IMR-90 (cell line): ENCODE measurements around the gene LRRC3C. TPM values are rescaled to one million over a fixed set of nuclear protein-coding genes. Genes with fewer than 3 reads are reported as not detected.

Experiments used
- ATAC-seq: fragments of 200-7000 bp; cut with Tn5 transposase; 2 replicates; pipeline ENCODE4 v1.9.1; 2020; ENCODE audit warnings: low read depth, mild to moderate bottlenecking, moderate library complexity
- BruUV-seq: library from RNA; stranded (reverse); fragments of 400-500 nt; replicated peaks from 2 replicates; lab custom pipeline; 2021; lab: Mats Ljungman, UMichigan
- CTCF ChIA-PET: fragments of 300-600 bp; formaldehyde crosslinking; extraction: SDS; loops from one replicate; lab custom pipeline; 2021; ENCODE audit warnings: antibody characterized with exemption; lab: Yijun Ruan, JAX
- POLR2A ChIA-PET: fragments of 300-600 bp; sonication (Branson Sonifier 250); formaldehyde crosslinking; loops from one replicate; lab custom pipeline; 2022; ENCODE audit warnings: antibody characterized with exemption; ENCODE audit not compliant: unreplicated experiment; lab: Charles Lee
- DNase-seq: peaks from one replicate; pipeline ENCODE4 v3.0.0; 2013
- H2AFZ ChIP-seq: replicated peaks from 2 replicates; pipeline ENCODE3; 2013; ENCODE audit warnings: low read length, mild to moderate bottlenecking; ENCODE audit not compliant: poor library complexity
- H2AK5ac ChIP-seq: 2 replicates; pipeline ENCODE4 v1.6.1; 2013; ENCODE audit warnings: low read depth, low read length, inconsistent platforms
- H2AK9ac ChIP-seq: replicated peaks from 2 replicates; pipeline ENCODE3; 2013; ENCODE audit warnings: mild to moderate bottlenecking, low read depth, low read length, moderate library complexity; ENCODE audit not compliant: poor library complexity
- H2BK120ac ChIP-seq: 2 replicates; pipeline ENCODE4 v1.6.1; 2013; ENCODE audit warnings: low read depth, low read length, inconsistent platforms
- H2BK15ac ChIP-seq: 3 replicates; pipeline ENCODE4 v1.6.1; 2013; ENCODE audit warnings: low read depth, low read length, inconsistent platforms
- H2BK20ac ChIP-seq: 2 replicates; pipeline ENCODE4 v1.6.1; 2013; ENCODE audit warnings: low read depth, mild to moderate bottlenecking, inconsistent platforms, low read length, moderate library complexity
- H2BK5ac ChIP-seq: 2 replicates; pipeline ENCODE4 v1.6.1; 2013; ENCODE audit warnings: mild to moderate bottlenecking, low read depth, low read length, inconsistent platforms; ENCODE audit not compliant: poor library complexity, severe bottlenecking
- H3K14ac ChIP-seq: replicated peaks from 2 replicates; pipeline ENCODE4 v1.6.1; 2013; ENCODE audit warnings: low read depth, low read length, inconsistent platforms
- H3K18ac ChIP-seq: 2 replicates; pipeline ENCODE4 v1.6.1; 2013; ENCODE audit warnings: low read depth, low read length, control low read depth
- H3K23ac ChIP-seq: 2 replicates; pipeline ENCODE4 v1.6.1; 2013; ENCODE audit warnings: low read depth, low read length, inconsistent platforms
- H3K27ac ChIP-seq: 2 replicates; pipeline ENCODE4 v1.5.1; 2013; ENCODE audit warnings: mild to moderate bottlenecking, control low read depth, low read length; ENCODE audit not compliant: insufficient read depth
- H3K27me3 ChIP-seq: 2 replicates; pipeline ENCODE4 v1.6.1; 2013; ENCODE audit warnings: low read length; ENCODE audit not compliant: control insufficient read depth, insufficient read depth
- H3K36me3 ChIP-seq: 2 replicates; pipeline ENCODE4 v1.6.1; 2013; ENCODE audit warnings: low read length, mixed read lengths; ENCODE audit not compliant: control insufficient read depth, insufficient read depth
- H3K4ac ChIP-seq: 2 replicates; pipeline ENCODE4 v1.6.1; 2013; ENCODE audit warnings: low read depth, low read length, inconsistent platforms
- H3K4me1 ChIP-seq: 2 replicates; pipeline ENCODE4 v1.6.1; 2013; ENCODE audit warnings: low read length, mixed read lengths; ENCODE audit not compliant: control insufficient read depth, insufficient read depth
- H3K4me2 ChIP-seq: 2 replicates; pipeline ENCODE4 v1.6.1; 2013; ENCODE audit warnings: low read depth, mild to moderate bottlenecking, control low read depth, low read length, moderate library complexity
- H3K4me3 ChIP-seq: 2 replicates; pipeline ENCODE4 v1.5.1; 2013; ENCODE audit warnings: low read depth, mild to moderate bottlenecking, control low read depth, low read length, moderate library complexity; ENCODE audit not compliant: insufficient read depth
- H3K56ac ChIP-seq: 2 replicates; pipeline ENCODE4 v1.6.1; 2013; ENCODE audit warnings: low read length, inconsistent platforms; ENCODE audit not compliant: insufficient read depth; ENCODE audit errors: extremely low read depth
- H3K79me1 ChIP-seq, 2 experiments: 2 replicates each; pipeline ENCODE4 v1.6.1; 2013; ENCODE audit warnings: low read length in 2 of 2, inconsistent platforms in 1 of 2, low read depth in 1 of 2
- H3K9ac ChIP-seq: 2 replicates; pipeline ENCODE4 v1.6.1; 2013; ENCODE audit warnings: low read depth, low read length, control low read depth
- H3K9me1 ChIP-seq: 2 replicates; pipeline ENCODE4 v1.6.1; 2013; ENCODE audit warnings: low read length, inconsistent platforms; ENCODE audit not compliant: insufficient read depth
- H3K9me3 ChIP-seq: 2 replicates; pipeline ENCODE4 v1.6.1; 2013; ENCODE audit warnings: low read length; ENCODE audit not compliant: control insufficient read depth, insufficient read depth
- H4K20me1 ChIP-seq: 2 replicates; pipeline ENCODE4 v1.6.1; 2013; ENCODE audit warnings: low read length, inconsistent platforms; ENCODE audit not compliant: insufficient read depth
- H4K5ac ChIP-seq: 2 replicates; pipeline ENCODE4 v1.6.1; 2013; ENCODE audit warnings: mild to moderate bottlenecking, low read depth, low read length, control low read depth
- H4K8ac ChIP-seq, 2 experiments: 2 replicates each; pipeline ENCODE4 v1.6.1; 2013; ENCODE audit warnings: low read depth in 2 of 2, low read length in 2 of 2, control low read depth in 1 of 2, inconsistent platforms in 1 of 2
- H4K91ac ChIP-seq: 2 replicates; pipeline ENCODE4 v1.6.1; 2013; ENCODE audit warnings: low read depth, low read length, inconsistent platforms; ENCODE audit not compliant: insufficient read depth
- BHLHE40 ChIP-seq: fragments of 150-350 bp; IDR thresholded peaks from 2 replicates; pipeline ENCODE4 v1.6.1; 2016; ENCODE audit warnings: mild to moderate bottlenecking, low read depth, low read length
- CEBPB ChIP-seq: IDR thresholded peaks from 2 replicates; pipeline ENCODE4 v1.6.1; 2012; ENCODE audit warnings: low read depth, low read length, improper control_type of control experiment
- CHD1 ChIP-seq: IDR thresholded peaks from 2 replicates; pipeline ENCODE4 v1.6.1; 2012; ENCODE audit warnings: low read depth, low read length, improper control_type of control experiment
- FOS ChIP-seq: fragments of 150-350 bp; IDR thresholded peaks from 2 replicates; pipeline ENCODE4 v1.6.1; 2016; ENCODE audit warnings: low read depth, low read length
- MAFK ChIP-seq: IDR thresholded peaks from 2 replicates; pipeline ENCODE4 v1.6.1; 2012; ENCODE audit warnings: low read depth, low read length, improper control_type of control experiment
- MAZ ChIP-seq: IDR thresholded peaks from 2 replicates; pipeline ENCODE4 v1.6.1; 2012; ENCODE audit warnings: low read depth, mild to moderate bottlenecking, low read length, improper control_type of control experiment, moderate library complexity, borderline replicate concordance
- MXI1 ChIP-seq: IDR thresholded peaks from 2 replicates; pipeline ENCODE4 v1.6.1; 2012; ENCODE audit warnings: low read depth, mild to moderate bottlenecking, low read length, moderate library complexity, borderline replicate concordance
- NFE2L2 ChIP-seq: fragments of 150-350 bp; IDR thresholded peaks from 2 replicates; pipeline ENCODE4 v1.6.1; 2016; ENCODE audit warnings: low read depth, mild to moderate bottlenecking, low read length
- POLR2A ChIP-seq: IDR thresholded peaks from 2 replicates; pipeline ENCODE4 v1.6.1; 2012; ENCODE audit warnings: mild to moderate bottlenecking, low read depth, low read length
- RAD21 ChIP-seq: IDR thresholded peaks from 2 replicates; pipeline ENCODE4 v1.6.1; 2012; ENCODE audit warnings: low read length, improper control_type of control experiment
- RCOR1 ChIP-seq: IDR thresholded peaks from 2 replicates; pipeline ENCODE4 v1.6.1; 2012; ENCODE audit warnings: mild to moderate bottlenecking, low read length, improper control_type of control experiment; ENCODE audit not compliant: insufficient replicate concordance
- RFX5 ChIP-seq: IDR thresholded peaks from 2 replicates; pipeline ENCODE4 v1.8.0; 2012; ENCODE audit warnings: low read depth, mild to moderate bottlenecking, low read length, moderate library complexity
- SMC3 ChIP-seq: fragments of 150-350 bp; IDR thresholded peaks from 2 replicates; pipeline ENCODE4 v1.6.1; 2016; ENCODE audit warnings: low read depth, mild to moderate bottlenecking, antibody characterized with exemption, low read length, moderate library complexity
- WGBS, 2 experiments: methylation state at CpG; one replicate each; pipeline versions ENCODE4 v1.1.5 to v1.1.7; 2013; ENCODE audit warnings: missing lambda C conversion rate in 2 of 2; ENCODE audit not compliant: insufficient read length in 1 of 2; ENCODE audit errors: extremely low coverage in 2 of 2; 5-methylcytosine and 5-hydroxymethylcytosine counted together
- dilution Hi-C: fragments of 300-500 bp; cut with HindIII; formaldehyde crosslinking; loops from one replicate; pipeline ENCODE4 v1.14.3; 2018; ENCODE audit warnings: low sequenced_read_pairs; ENCODE audit not compliant: unreplicated experiment
- in situ Hi-C: fragments of 300-500 bp; cut with MboI; formaldehyde crosslinking; loops from 3 replicates; pipeline ENCODE4 v1.14.3; 2019; ENCODE audit warnings: low sequenced_read_pairs, inconsistent platforms, mixed read lengths
- intact Hi-C: fragments of 100-400 bp; cut with micrococcal nuclease; formaldehyde crosslinking; loops from 2 replicates; pipeline ENCODE4 v1.10.0; 2022
- polyA plus RNA-seq, 3 experiments: library from polyadenylated mRNA; depleted of rRNA; stranded (reverse); fragments of >200 nt; gene quantifications; 2 replicates each; pipeline ENCODE4 v1.2.3, GENCODE V29; 2012; ENCODE audit warnings: low replicate concordance in 1 of 3
- total RNA-seq: library from RNA; depleted of rRNA; stranded (reverse); fragments of >200 nt; gene quantifications from 2 replicates; pipeline ENCODE4 v1.2.3, GENCODE V29; 2012
- TF ChIP-seq, protein P1 (sequence below): fragments of 150-350 bp; IDR thresholded peaks from 2 replicates; pipeline ENCODE4 v1.6.1; 2016; ENCODE audit warnings: low read depth, mild to moderate bottlenecking, low read length, moderate library complexity, borderline replicate concordance
- TF ChIP-seq, protein P2 (sequence below): fragments of 150-350 bp; IDR thresholded peaks from 2 replicates; pipeline ENCODE4 v1.6.1; 2017; ENCODE audit warnings: mild to moderate bottlenecking, antibody characterized with exemption, low read length, low read depth
- TF ChIP-seq, protein P3 (sequence below): conservative IDR thresholded peaks from 2 replicates; pipeline ENCODE4 v1.5.1; 2012; ENCODE audit warnings: mild to moderate bottlenecking, low read depth, low read length, improper control_type of control experiment

Gene LRRC3C
- total and polyA plus RNA-seq, 2 of the 4 experiments (the other 2 are of a cell fraction), result not detected

DNA sequence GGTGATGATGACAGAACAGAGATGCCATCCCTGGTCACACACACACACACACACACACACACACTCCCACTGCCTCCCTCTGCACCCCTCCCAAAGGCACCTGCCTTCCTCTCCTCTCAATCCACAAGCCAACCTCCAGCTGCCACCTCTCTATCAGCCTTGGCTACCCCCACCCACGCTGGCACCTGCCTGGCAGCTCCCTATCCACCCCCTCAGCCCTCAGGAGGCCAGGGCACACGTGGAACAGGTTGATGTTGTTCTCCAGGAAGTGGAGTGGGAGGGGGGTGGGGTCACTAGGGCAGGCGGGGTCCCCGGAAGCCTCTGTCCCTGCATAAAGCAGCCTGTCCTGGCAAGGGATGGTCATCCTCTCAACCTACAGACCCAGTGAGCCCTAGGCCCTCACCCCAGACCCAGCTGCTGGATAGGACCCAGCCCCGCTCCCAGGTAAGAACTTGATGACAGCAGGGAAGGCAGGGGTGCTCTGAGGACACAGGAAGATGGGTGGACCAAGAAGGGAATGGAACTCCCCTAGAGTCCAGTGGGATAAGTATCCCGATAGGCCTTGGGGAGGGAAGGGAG, 35.2 kb downstream of the LRRC3C start, which contains the start of gene GSDMA:
TSS of gene GSDMA (plus strand) at position 363 of the 579 bp plus-strand sequence. CDS start 2,684 bp downstream, outside the sequence.
- Histone ChIP-seq H3K27ac (no peak within 1 kb of the TSS), H3K36me3 (no peaks in the 10 kb centered on the region), H3K9me3 (no peaks in the 10 kb centered on the region), H3K14ac (no peak within 1 kb of the TSS), H3K27me3 (peaks cover 29% of the 10 kb centered on the region), H3K9me1 (no peaks in the 10 kb centered on the region), H2BK20ac (no peak within 1 kb of the TSS), H2AK9ac (no peak within 1 kb of the TSS), H3K4me3 (no peak within 1 kb of the TSS), H2AK5ac (no peak within 1 kb of the TSS), H3K9ac (no peak within 1 kb of the TSS), H3K4me2 (no peak within 1 kb of the TSS), H4K20me1 (no peaks in the 10 kb centered on the region), H3K79me1 (no peaks in the 10 kb centered on the region), H2BK15ac (no peak within 1 kb of the TSS), H4K5ac (no peak within 1 kb of the TSS), H3K4ac (no peak within 1 kb of the TSS), H2BK5ac (no peak within 1 kb of the TSS), H2BK120ac (no peak within 1 kb of the TSS), H4K8ac (no peak within 1 kb of the TSS), H3K56ac (no peak within 1 kb of the TSS), H3K4me1 (no peaks in the 10 kb centered on the region), H4K91ac (no peak within 1 kb of the TSS), H2AFZ (no peak within 1 kb of the TSS), H3K18ac (no peak within 1 kb of the TSS), H3K23ac (no peak within 1 kb of the TSS)
- POLR2A ChIA-PET, result no interaction called here
- intact Hi-C loops (no loop called here), dilution Hi-C loops (no loop called here), in situ Hi-C loops (no loop called here)
- CTCF ChIA-PET, result interaction anchor here (1.5 kb wide), 1 partner anchor 18 kb away, joined by 7 read pairs; the partner anchor contains the start of gene PSMD3
- DNase-seq (no peak), ATAC-seq (no peak)
- no TSS peak for BruUV-seq
- WGBS, 2 experiments, result no CpG with 5 or more reads among the region's 6 CpGs
- TF ChIP-seq CHD1 (no peak), MAFK (no peak), RAD21 (no peak), BHLHE40 (no peak), MAZ (no peak), MXI1 (no peak), RFX5 (no peak), FOS (no peak), RCOR1 (no peak), SMC3 (no peak), POLR2A (no peak), NFE2L2 (no peak), CEBPB (no peak)
- TF ChIP-seq, protein P1, sequence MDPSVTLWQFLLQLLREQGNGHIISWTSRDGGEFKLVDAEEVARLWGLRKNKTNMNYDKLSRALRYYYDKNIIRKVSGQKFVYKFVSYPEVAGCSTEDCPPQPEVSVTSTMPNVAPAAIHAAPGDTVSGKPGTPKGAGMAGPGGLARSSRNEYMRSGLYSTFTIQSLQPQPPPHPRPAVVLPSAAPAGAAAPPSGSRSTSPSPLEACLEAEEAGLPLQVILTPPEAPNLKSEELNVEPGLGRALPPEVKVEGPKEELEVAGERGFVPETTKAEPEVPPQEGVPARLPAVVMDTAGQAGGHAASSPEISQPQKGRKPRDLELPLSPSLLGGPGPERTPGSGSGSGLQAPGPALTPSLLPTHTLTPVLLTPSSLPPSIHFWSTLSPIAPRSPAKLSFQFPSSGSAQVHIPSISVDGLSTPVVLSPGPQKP, result no peak
- TF ChIP-seq, protein P2, sequence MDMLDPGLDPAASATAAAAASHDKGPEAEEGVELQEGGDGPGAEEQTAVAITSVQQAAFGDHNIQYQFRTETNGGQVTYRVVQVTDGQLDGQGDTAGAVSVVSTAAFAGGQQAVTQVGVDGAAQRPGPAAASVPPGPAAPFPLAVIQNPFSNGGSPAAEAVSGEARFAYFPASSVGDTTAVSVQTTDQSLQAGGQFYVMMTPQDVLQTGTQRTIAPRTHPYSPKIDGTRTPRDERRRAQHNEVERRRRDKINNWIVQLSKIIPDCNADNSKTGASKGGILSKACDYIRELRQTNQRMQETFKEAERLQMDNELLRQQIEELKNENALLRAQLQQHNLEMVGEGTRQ, result no peak
- TF ChIP-seq, protein P3, sequence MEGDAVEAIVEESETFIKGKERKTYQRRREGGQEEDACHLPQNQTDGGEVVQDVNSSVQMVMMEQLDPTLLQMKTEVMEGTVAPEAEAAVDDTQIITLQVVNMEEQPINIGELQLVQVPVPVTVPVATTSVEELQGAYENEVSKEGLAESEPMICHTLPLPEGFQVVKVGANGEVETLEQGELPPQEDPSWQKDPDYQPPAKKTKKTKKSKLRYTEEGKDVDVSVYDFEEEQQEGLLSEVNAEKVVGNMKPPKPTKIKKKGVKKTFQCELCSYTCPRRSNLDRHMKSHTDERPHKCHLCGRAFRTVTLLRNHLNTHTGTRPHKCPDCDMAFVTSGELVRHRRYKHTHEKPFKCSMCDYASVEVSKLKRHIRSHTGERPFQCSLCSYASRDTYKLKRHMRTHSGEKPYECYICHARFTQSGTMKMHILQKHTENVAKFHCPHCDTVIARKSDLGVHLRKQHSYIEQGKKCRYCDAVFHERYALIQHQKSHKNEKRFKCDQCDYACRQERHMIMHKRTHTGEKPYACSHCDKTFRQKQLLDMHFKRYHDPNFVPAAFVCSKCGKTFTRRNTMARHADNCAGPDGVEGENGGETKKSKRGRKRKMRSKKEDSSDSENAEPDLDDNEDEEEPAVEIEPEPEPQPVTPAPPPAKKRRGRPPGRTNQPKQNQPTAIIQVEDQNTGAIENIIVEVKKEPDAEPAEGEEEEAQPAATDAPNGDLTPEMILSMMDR, result no peak
